Measurements from ENCODE around the gene ARID5A. TPM values are rescaled to one million over a fixed set of nuclear protein-coding genes. Genes with fewer than 3 reads are reported as not detected.
"Not testable (repeated sequence)": the region's sequence is repeated elsewhere in the genome, so short reads cannot be mapped to it uniquely, and the experiment has no call there.

Gene ARID5A
- total RNA-seq, 1 experiment from 2014 or later = 4.1 TPM

DNA sequence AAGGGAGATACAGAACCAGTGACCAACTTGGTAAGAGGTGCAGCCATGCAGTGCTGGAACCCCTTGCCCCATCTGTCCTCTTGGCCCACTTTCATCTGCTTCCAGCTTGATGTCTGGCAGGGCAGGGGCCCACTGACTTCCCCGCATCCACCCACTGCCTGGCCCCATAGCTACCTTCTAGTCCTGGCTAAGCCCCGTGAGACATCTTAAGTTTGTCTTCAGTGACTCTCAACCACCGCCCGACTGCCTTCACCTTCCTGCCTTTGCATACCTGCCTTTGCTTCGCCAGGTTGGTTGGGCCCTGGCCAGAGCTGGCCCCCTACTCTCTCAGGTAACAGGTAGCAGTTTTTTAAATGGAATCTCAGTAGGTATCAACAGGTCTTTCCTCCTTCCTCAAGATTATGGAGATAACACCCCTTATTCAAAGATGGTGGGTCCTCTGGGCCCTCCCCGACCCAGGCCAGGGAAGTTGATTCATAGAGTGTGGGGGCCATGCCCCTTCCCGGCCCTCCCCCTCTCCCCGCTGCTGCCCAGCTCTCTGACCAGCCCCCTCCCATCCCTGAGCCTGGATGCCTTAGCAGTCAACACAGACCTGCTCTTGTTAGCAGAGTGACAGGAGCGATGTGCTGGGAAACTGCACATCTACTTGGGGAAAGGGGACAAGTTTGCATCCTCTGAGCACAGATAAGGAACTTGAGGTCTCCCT lies 2.8 kb downstream of the ARID5A start:
- DNase-seq (ENCODE audit: low read depth) = no peak

DNA sequence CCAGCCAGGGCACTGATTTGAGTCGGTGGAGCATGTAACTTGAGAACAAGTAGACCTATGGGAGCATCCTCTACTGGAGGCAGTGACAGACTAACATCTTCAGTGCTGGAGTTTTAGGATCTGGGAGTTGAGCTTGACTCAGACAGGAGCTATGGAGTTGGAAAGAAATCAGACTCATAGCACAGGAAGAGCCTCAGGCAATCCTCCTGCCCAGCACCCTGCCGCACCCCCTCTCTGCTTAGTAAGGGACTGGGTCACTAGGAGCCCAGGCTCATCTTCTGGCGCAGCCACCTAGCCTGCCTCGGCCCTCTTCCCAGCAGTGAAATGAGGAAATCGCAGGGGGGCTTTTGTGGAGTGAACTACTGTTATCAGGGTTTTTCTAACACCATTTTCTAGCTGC lies 3.6 kb downstream of the ARID5A start:
- no peak for DNase-seq (ENCODE audit: low read depth)

DNA sequence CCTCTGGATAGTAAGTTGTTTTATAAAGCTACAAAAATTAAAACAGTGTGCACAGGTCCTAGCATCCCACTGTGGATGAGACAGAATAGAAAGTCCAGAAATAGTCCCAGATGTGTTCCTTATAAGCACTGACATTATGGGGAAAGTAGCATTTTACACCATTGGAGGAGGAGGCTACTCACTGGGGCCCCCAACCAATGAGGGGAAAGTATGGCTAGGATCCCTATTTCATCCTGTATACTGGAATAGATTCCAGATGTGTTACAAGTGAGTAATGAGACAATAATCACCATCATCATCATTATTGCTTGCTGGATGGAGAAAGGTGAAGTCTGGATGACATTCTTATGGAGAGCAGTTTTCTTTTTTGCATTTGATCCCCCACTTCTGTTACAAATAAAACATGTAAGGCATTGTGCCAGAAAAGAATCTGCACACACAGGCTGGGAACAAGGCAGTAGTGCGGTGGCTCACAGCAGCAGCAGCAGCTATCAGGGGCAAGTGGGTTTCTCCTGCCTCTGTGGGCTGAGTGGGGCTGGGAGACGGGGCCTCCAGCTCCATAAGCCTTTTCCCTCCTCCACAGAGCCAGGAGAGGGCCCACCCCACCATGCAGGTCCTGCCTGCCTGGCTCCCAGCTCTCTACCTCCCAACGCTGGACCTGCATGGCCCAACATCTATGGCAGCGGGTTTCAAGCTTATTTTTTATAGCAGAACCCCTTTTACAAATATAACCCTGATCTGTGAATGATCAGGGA lies 5.0 kb downstream of the ARID5A start:
- DNase-seq (ENCODE audit: low read depth) = no peak

GRCh38 chr2:96542357-96542977 lies 5.9 kb downstream of the ARID5A start:
- no peak for DNase-seq (ENCODE audit: low read depth)

DNA sequence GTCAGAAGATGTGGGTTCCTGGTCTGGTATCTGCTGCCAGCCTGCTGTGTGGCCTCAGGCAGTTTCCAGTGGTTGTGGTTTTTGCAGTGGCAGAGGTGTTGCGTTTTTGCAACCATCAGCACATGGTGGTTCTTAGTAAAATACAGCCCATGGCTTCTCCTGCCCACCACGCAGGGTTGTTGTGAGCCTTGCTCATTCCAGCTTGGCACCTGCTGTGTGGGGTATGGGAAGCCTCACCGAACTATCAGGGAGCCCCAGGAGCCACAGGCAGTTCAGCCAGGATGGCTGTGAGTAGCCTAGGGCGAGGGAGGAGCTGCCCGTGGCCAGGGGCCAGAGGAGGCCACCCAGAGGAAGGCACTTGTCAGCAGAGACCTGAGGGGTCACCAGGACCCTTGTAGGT lies 9.8 kb downstream of the ARID5A start:
- DNase-seq (ENCODE audit: low read depth) = no peak

GRCh38 chr2:96546797-96547196 lies 10.2 kb downstream of the ARID5A start:
- no peak for DNase-seq (ENCODE audit: low read depth)

DNA sequence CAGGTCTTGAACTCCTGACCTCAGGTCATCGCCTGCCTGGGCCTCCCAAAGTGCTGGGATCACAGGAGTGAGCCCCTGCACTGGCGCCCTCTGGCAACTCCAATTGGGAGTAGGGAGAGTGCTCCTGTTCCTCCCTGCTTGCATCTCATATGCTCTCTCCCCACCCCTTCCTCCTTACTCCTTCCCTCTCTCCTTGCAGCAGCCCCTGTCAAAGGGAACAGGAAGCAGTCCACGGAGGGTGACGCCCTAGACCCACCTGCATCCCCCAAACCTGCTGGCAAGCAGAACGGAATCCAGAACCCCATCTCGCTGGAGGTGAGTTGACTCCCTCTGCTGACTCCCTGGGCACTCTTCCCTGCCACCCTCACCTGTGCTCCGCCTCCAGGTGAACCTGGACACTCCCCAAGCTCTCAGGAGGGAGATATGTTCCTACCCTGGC lies 10.7 kb downstream of the ARID5A start:
- no peak for DNase-seq (ENCODE audit: low read depth)

- DNase-seq (ENCODE audit: low read depth) = no peak
These were observed 11.2 kb downstream of the ARID5A start for GRCh38 chr2:96547731-96548171.

- no peak for DNase-seq (ENCODE audit: low read depth)
These were observed 12.3 kb downstream of the ARID5A start for GRCh38 chr2:96548558-96549465.

DNA sequence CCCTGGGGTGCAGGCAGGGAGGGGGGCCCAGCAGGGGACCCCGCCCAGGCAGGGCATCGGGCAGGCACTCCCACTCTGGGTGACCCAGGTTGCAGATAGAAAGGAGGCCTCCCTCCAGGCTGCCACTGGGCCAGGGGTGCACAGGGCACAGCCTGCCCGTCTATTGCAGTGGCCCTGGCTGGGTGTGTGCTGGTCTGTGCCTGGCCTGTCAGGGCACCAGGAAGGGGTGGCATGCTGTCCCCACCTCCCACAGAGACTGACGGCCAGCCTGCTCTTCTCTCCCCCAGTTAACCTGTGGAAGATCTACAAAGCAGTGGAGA lies 12.9 kb downstream of the ARID5A start:
- no peak for DNase-seq (ENCODE audit: low read depth)

DNA sequence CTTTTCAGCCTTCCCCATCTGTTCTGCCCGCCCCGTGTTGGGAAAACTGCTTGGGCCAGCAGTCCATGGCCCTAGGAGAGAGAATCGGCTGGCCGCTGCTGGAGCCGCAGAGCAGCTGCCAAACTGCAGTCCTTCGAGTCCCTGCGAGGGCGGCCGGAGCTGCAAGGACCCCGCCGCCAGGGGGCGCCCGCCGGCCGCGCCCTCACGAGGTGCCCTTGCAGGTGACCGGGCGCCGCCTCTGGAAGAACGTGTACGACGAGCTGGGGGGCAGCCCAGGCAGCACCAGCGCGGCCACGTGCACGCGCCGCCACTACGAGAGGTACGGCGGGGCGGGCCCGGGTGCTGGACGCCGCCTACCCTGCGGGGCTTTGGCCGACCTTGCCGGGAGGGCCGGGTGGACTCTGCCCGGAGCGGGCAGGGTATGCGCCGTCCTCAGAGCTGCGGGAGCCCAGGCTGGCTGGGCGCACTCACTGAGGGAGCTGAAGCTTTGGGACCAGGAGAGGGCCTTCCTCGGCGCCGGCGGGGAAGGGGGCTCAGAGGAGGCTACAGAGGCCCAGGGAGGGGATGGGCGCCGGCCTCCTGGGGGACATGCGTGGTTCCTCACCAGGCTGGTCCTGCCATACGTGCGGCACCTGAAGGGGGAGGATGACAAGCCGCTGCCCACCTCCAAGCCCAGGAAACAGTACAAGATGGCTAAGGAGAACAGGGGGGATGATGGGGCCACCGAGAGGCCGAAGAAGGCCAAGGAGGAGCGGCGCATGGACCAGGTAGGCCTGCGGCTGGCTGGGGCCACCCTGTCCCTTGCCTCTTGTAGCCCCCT lies 13.6 kb downstream of the ARID5A start:
- DNase-seq (ENCODE audit: low read depth) = no peak

DNA sequence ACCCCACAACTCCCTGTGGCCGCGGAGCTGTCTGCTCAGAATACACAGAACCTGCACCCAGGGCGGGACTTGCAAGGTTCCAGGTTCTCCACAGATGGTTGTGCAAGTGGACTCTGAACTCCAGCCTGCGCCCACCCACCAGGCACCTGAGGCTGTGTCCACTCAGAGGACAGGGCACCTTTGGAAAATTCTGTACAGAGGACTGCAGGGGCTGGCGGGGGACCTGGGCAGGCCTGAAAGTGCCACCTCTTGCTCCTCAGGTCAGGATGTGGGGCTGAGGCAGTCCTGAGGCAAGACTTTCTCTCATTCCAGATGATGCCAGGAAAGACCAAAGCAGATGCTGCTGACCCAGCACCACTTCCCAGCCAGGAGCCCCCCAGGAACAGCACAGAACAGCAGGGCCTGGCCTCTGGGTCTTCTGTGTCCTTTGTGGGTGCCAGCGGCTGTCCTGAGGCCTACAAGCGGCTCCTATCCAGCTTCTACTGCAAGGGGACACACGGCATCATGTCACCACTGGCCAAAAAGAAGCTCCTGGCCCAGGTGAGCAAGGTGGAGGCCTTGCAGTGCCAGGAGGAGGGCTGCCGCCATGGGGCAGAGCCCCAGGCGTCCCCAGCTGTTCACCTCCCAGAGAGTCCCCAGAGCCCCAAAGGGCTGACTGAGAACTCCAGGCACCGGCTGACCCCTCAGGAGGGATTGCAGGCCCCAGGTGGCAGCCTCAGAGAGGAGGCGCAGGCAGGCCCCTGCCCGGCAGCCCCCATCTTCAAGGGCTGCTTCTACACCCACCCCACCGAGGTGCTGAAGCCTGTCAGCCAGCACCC lies 14.4 kb downstream of the ARID5A start:
- DNase-seq (ENCODE audit: low read depth) = no peak

GRCh38 chr2:96551605-96552314 lies 15.2 kb downstream of the ARID5A start:
- no peak for DNase-seq (ENCODE audit: low read depth)

- no peak for DNase-seq (ENCODE audit: low read depth)
These were observed 16.0 kb downstream of the ARID5A start for GRCh38 chr2:96552315-96553175.

- no peak for DNase-seq (ENCODE audit: low read depth)
These were observed 16.8 kb downstream of the ARID5A start for GRCh38 chr2:96553176-96553956.

DNA sequence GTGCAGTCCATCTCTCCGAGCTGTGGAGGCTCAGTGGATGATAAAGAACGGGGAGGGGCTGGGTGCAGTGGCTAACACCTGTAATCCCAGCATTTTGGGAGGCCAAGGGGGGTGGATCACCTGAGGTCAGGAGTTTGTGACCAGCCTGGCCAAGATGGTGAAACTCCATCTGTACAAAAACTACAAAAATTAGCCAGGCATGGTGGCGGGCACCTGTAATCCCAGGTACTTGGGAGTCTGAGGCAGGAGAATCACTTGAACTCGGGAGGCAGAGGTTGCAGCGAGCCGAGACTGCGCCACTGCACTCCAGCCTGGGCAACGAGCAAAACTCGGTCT lies 17.4 kb downstream of the ARID5A start:
- not testable (repeated sequence) for DNase-seq (ENCODE audit: low read depth)

Measured in HT1080 (cell line).